ENCODE results near the gene TMEM221. TPM values are rescaled to one million over a fixed set of nuclear protein-coding genes. Genes with fewer than 3 reads are reported as not detected.

The TMEM221 gene
- not detected in 2 replicates for total RNA-seq

GRCh38 chr19:17448131-17448967 is at the start of gene TMEM221:
Gene TMEM221 (minus strand): TSS chr19:17448668. CDS start chr19:17448462, 206 bp downstream.

GRCh38 chr19:17470068-17470841 is 21.8 kb upstream of the TMEM221 start, which contains the start of gene SLC27A1:
Gene SLC27A1 (plus strand): TSS chr19:17470524. CDS start chr19:17470541, 17 bp downstream.

GRCh38 chr19:17460372-17461230 is 12.1 kb upstream of the TMEM221 start, which contains the start of gene NXNL1:
Gene NXNL1 (minus strand): TSS chr19:17460926. CDS start chr19:17460869, 57 bp downstream.

GRCh38 chr19:17419621-17420474 is 28.6 kb downstream of the TMEM221 start, which contains the start of gene MVB12A:
Gene MVB12A (plus strand): TSS chr19:17420047. CDS start chr19:17420136, 89 bp downstream.

GRCh38 chr19:17405250-17406045 is 43.0 kb downstream of the TMEM221 start, which contains the start of gene BST2:
Gene BST2 (minus strand): TSS chr19:17405630. CDS start chr19:17405575, 55 bp downstream.

GRCh38 chr19:17393914-17394313 is 54.6 kb downstream of the TMEM221 start, which contains the start of gene CCDC194:
Gene CCDC194 (minus strand): TSS chr19:17394196. CDS start chr19:17394158, 38 bp downstream.

Other genes starting within 250 kb of the TMEM221 start
- gene USE1, start 233.3 kb downstream of the TMEM221 start, total RNA-seq: 19.9 and 31.4 TPM in 2 replicates
- 6.2 and 6.7 TPM in 2 replicates for gene OCEL1, start 222.4 kb downstream of the TMEM221 start, total RNA-seq
- gene NR2F6, start 202.7 kb downstream of the TMEM221 start, total RNA-seq: 39.9 and 62.5 TPM in 2 replicates
- gene USHBP1, start 183.9 kb downstream of the TMEM221 start, total RNA-seq: 0.36 and 0.81 TPM in 2 replicates
- 64.3 and 84.5 TPM in 2 replicates for gene BABAM1, start 181.2 kb downstream of the TMEM221 start, total RNA-seq
- gene ANKLE1, start 166.8 kb downstream of the TMEM221 start, total RNA-seq: 0.49 TPM in 1 of 2 replicates, not detected in the other
- 7.3 and 7.8 TPM in 2 replicates for gene ABHD8, start 145.2 kb downstream of the TMEM221 start, total RNA-seq
- gene MRPL34, start 142.8 kb downstream of the TMEM221 start, total RNA-seq: 45.9 and 70.3 TPM in 2 replicates
- gene DDA1, start 139.1 kb downstream of the TMEM221 start, total RNA-seq: 25.3 and 47.7 TPM in 2 replicates
- 0.97 and 2.5 TPM in 2 replicates for gene ANO8, start 113.8 kb downstream of the TMEM221 start, total RNA-seq
- gene GTPBP3, start 111.1 kb downstream of the TMEM221 start, total RNA-seq: 12.5 and 16.7 TPM in 2 replicates
- gene PLVAP, start 71.3 kb downstream of the TMEM221 start, total RNA-seq: 1.1 and 3.6 TPM in 2 replicates
- not detected in 2 replicates for gene CCDC194, start 54.5 kb downstream of the TMEM221 start, total RNA-seq
- gene BST2, start 43.0 kb downstream of the TMEM221 start, total RNA-seq: 1.6 TPM in 1 of 2 replicates, not detected in the other
- 92.5 and 110 TPM in 2 replicates for gene MVB12A, start 28.6 kb downstream of the TMEM221 start, total RNA-seq
- not detected in 2 replicates for gene NXNL1, start 12.3 kb upstream of the TMEM221 start, total RNA-seq
- 17.0 and 35.4 TPM in 2 replicates for gene SLC27A1, start 21.9 kb upstream of the TMEM221 start, total RNA-seq
- gene PGLS, start 63.0 kb upstream of the TMEM221 start, total RNA-seq: 77.9 and 99.3 TPM in 2 replicates
- gene COLGALT1, start 107.0 kb upstream of the TMEM221 start, total RNA-seq: 90.6 and 114 TPM in 2 replicates
- gene UNC13A, start 239.7 kb upstream of the TMEM221 start, total RNA-seq: 0.16 and 0.18 TPM in 2 replicates

Data from cardiac atrium fibroblast (primary cell).